Activated B cell treated with CpG ODN at 0.5 μM for 24 hours (primary cell): Measurements from ENCODE around the gene TBCC. TPM values are rescaled to one million over a fixed set of nuclear protein-coding genes. Genes with fewer than 3 reads are reported as not detected.
A peak's percentile ranks its signal among the peaks of the same experiment; 100 is the strongest.

ENCODE experiments used
- ATAC-seq: fragments of 200-7000 bp; cut with Tn5 transposase; one replicate; pipeline ENCODE4 v1.10.0; 2021; ENCODE audit warnings: low read depth, mild to moderate bottlenecking, moderate library complexity
- CTCF ChIA-PET: fragments of 350-600 bp; sonication (Branson Sonifier 250); formaldehyde crosslinking; loops from one replicate; lab custom pipeline; 2021; ENCODE audit warnings: antibody characterized with exemption; lab: Charles Lee
- POLR2A ChIA-PET: fragments of 350-600 bp; sonication (Branson Sonifier 250); formaldehyde crosslinking; loops from one replicate; lab custom pipeline; 2021; ENCODE audit warnings: antibody characterized with exemption; lab: Charles Lee
- DNase-seq: peaks from one replicate; pipeline ENCODE4 v3.0.0; 2022
- H3K27ac Mint-ChIP-seq: one replicate; pipeline ENCODE4 v1.8.0; 2020; ENCODE audit warnings: mixed read lengths
- H3K27me3 Mint-ChIP-seq: one replicate; pipeline ENCODE4 v1.8.0; 2021; ENCODE audit warnings: mixed read lengths
- H3K36me3 Mint-ChIP-seq: one replicate; pipeline ENCODE4 v1.8.0; 2021; ENCODE audit warnings: low read depth, mixed read lengths
- H3K4me1 Mint-ChIP-seq: one replicate; pipeline ENCODE4 v1.8.0; 2021; ENCODE audit warnings: mixed read lengths
- H3K4me3 Mint-ChIP-seq: one replicate; pipeline ENCODE4 v1.8.0; 2020; ENCODE audit warnings: mild to moderate bottlenecking, mixed read lengths
- H3K9me3 Mint-ChIP-seq: one replicate; pipeline ENCODE4 v1.8.0; 2020; ENCODE audit warnings: mixed read lengths
- CTCF ChIP-seq: fragments of 200-600 bp; IDR thresholded peaks from one replicate; pipeline ENCODE4 v1.8.0; 2022; ENCODE audit warnings: antibody characterized with exemption, mild to moderate bottlenecking
- intact Hi-C: fragments of 100-400 bp; cut with micrococcal nuclease; formaldehyde crosslinking; loops from one replicate; pipeline ENCODE4 v1.15.1; 2024
- total RNA-seq: library from RNA; stranded (reverse); gene quantifications from 2 replicates; pipeline ENCODE4 v1.2.3, GENCODE V29; 2022

Gene TBCC
- total RNA-seq, 1 donor from 2014 or later: 41.5 TPM

GRCh38 chr6:42727627-42728026 is 18.3 kb downstream of the TBCC start:
- peak overlapping the region; percentile 89 for H3K4me3 Mint-ChIP-seq

GRCh38 chr6:42727087-42727611 is 18.8 kb downstream of the TBCC start:
- Mint-ChIP-seq H3K27ac (peak overlapping the region; percentile 96), H3K4me3 (peak overlapping the region; percentile 89), H3K9me3 (no peaks in the 10 kb centered on the region), H3K27me3 (no peaks in the 10 kb centered on the region), H3K4me1 (peaks cover 19% of the 10 kb centered on the region), H3K36me3 (peaks cover 2% of the 10 kb centered on the region)
- POLR2A ChIA-PET: interaction anchor here (0.6 to 5.6 kb wide), 16 partner anchors 19 to 893 kb away, joined by 3 to 109 read pairs (median 6); partner anchors contain the start of genes BICRAL, CNPY3, KLC4 and MRPL2
- intact Hi-C loops: loop anchor here (2.0 to 5.0 kb wide), 3 partner anchors 35 to 285 kb away; partner anchors contain the start of genes KLHDC3 and MEA1
- TF ChIP-seq CTCF: no peak
- CTCF ChIA-PET: interaction anchor here (0.6 to 4.8 kb wide), 10 partner anchors 19 to 267 kb away, joined by 3 to 68 read pairs (median 4); partner anchors contain the start of gene TBCC
- ATAC-seq (no peak), DNase-seq (peak; percentile 40)

More at GRCh38 chr6:42727627-42728026, 18.3 kb downstream of the TBCC start:
- Mint-ChIP-seq H3K36me3 (peaks cover 2% of the 10 kb centered on the region), H3K27ac (peak overlapping the region; percentile 96), H3K4me1 (peaks cover 19% of the 10 kb centered on the region), H3K9me3 (no peaks in the 10 kb centered on the region), H3K27me3 (no peaks in the 10 kb centered on the region)
- POLR2A ChIA-PET: interaction anchor here (0.6 to 5.6 kb wide), 12 partner anchors 18 to 331 kb away, joined by 3 to 109 read pairs (median 6); partner anchors contain the start of genes BICRAL, KLC4, MRPL2 and PPP2R5D
- ATAC-seq (no peak), DNase-seq (no peak)
- intact Hi-C loops: loop anchor here (2.0 to 5.0 kb wide), 3 partner anchors 35 to 285 kb away; partner anchors contain the start of genes KLHDC3 and MEA1
- CTCF ChIA-PET: interaction anchor here (1.0 to 4.8 kb wide), 5 partner anchors 19 to 267 kb away, joined by 3 to 68 read pairs (median 5); partner anchors contain the start of gene TBCC
- TF ChIP-seq CTCF: no peak

GRCh38 chr6:42726485-42727086 is 19.3 kb downstream of the TBCC start:
- peak; percentile 98 for ATAC-seq
- peak overlapping the region; percentile 89 for H3K4me3 Mint-ChIP-seq
- no peaks in the 10 kb centered on the region for H3K27me3 Mint-ChIP-seq
- TF ChIP-seq CTCF: peak; percentile 84
- POLR2A ChIA-PET: interaction anchor here (0.6 to 5.6 kb wide), 17 partner anchors 19 to 894 kb away, joined by 3 to 109 read pairs (median 6); partner anchors contain the start of genes BICRAL, CNPY3, CUL7 and KLC4
- peaks cover 2% of the 10 kb centered on the region for H3K36me3 Mint-ChIP-seq
- H3K27ac Mint-ChIP-seq: peak overlapping the region; percentile 96
- intact Hi-C loops: loop anchor here (1.0 to 5.0 kb wide), 8 partner anchors 20 to 286 kb away; partner anchors contain the start of genes BICRAL, KLHDC3, MEA1 and RPL7L1
- CTCF ChIA-PET: interaction anchor here (0.5 to 4.8 kb wide), 17 partner anchors 20 to 268 kb away, joined by 3 to 68 read pairs (median 3); partner anchors contain the start of gene TBCC
- no peaks in the 10 kb centered on the region for H3K9me3 Mint-ChIP-seq
- DNase-seq: no peak
- H3K4me1 Mint-ChIP-seq: peaks cover 19% of the 10 kb centered on the region

- peaks cover 19% of the 10 kb centered on the region for H3K4me1 Mint-ChIP-seq
- peak overlapping the region; percentile 89 for H3K4me3 Mint-ChIP-seq
- peak overlapping the region; percentile 96 for H3K27ac Mint-ChIP-seq
- POLR2A ChIA-PET: interaction anchor here (0.6 to 5.6 kb wide), 13 partner anchors 20 to 328 kb away, joined by 3 to 109 read pairs (median 7); partner anchors contain the start of genes BICRAL, CNPY3, CUL7 and RPL7L1
- no peak for TF ChIP-seq CTCF
- ATAC-seq (no peak), DNase-seq (no peak)
- intact Hi-C loops: loop anchor here (1.0 to 5.0 kb wide), 8 partner anchors 20 to 286 kb away; partner anchors contain the start of genes BICRAL, KLHDC3, MEA1 and RPL7L1
- peaks cover 2% of the 10 kb centered on the region for H3K36me3 Mint-ChIP-seq
- H3K9me3 Mint-ChIP-seq: no peaks in the 10 kb centered on the region
- H3K27me3 Mint-ChIP-seq: peaks cover 3% of the 10 kb centered on the region
- CTCF ChIA-PET: interaction anchor here (0.5 to 4.8 kb wide), 16 partner anchors 10 to 174 kb away, joined by 3 to 68 read pairs (median 3); partner anchors contain the start of gene TBCC
Measured at GRCh38 chr6:42726026-42726425, 19.9 kb downstream of the TBCC start.
